RWPE1 (cell line): ENCODE measurements around the gene FOXN4.

Source experiments
- CTCF ChIA-PET: fragments of 350-600 bp; sonication (Branson Sonifier 250); formaldehyde crosslinking; extraction: SDS; loops from one replicate; lab custom pipeline; 2021; lab: Yijun Ruan, JAX
- POLR2A ChIA-PET: fragments of 400-600 bp; formaldehyde crosslinking; extraction: SDS; loops from one replicate; lab custom pipeline; 2020; ENCODE audit warnings: antibody characterized with exemption; ENCODE audit not compliant: low non-redundant PET; lab: Yijun Ruan, JAX
- DNase-seq: peaks from one replicate; pipeline ENCODE4 v3.0.0; 2012; ENCODE audit warnings: low spot score
- H3K27ac ChIP-seq: fragments of 450-650 bp; 2 replicates; pipeline ENCODE4 v1.5.1; 2017
- CTCF ChIP-seq: fragments of 450-650 bp; conservative IDR thresholded peaks from 2 replicates; pipeline ENCODE4 v1.5.1; 2017; ENCODE audit warnings: low read depth, mild to moderate bottlenecking

The FOXN4 gene

GRCh38 chr12:109346920-109347319, 37.8 kb upstream of the FOXN4 start:
- DNase-seq, result no peak
- H3K27ac ChIP-seq, result no peak overlapping the region
- ChIA-PET CTCF (no interaction called here), POLR2A (no interaction called here)
- TF ChIP-seq CTCF, result no peak

GRCh38 chr12:109345428-109345827, 36.3 kb upstream of the FOXN4 start:
- POLR2A ChIA-PET, result no interaction called here
- CTCF ChIA-PET, result no interaction called here
- no peak for TF ChIP-seq CTCF
- no peak for DNase-seq
- H3K27ac ChIP-seq, result no peak overlapping the region

GRCh38 chr12:109343677-109344076, 34.6 kb upstream of the FOXN4 start:
- no peak for DNase-seq
- TF ChIP-seq CTCF, result no peak
- H3K27ac ChIP-seq, result no peak overlapping the region
- POLR2A ChIA-PET, result no interaction called here
- CTCF ChIA-PET, result no interaction called here

- ChIA-PET CTCF (no interaction called here), POLR2A (no interaction called here)
- no peak overlapping the region for H3K27ac ChIP-seq
- no peak for TF ChIP-seq CTCF
- no peak for DNase-seq
Measured at GRCh38 chr12:109336593-109336992, 27.5 kb upstream of the FOXN4 start.

GRCh38 chr12:109334887-109335286, 25.8 kb upstream of the FOXN4 start:
- DNase-seq, result no peak
- no peak for TF ChIP-seq CTCF
- ChIA-PET CTCF (interaction anchor here (0.8 kb wide), 1 partner anchor 32 kb away, joined by 3 read pairs; no protein-coding TSS in a partner anchor), POLR2A (no interaction called here)
- no peak overlapping the region for H3K27ac ChIP-seq

- DNase-seq, result no peak
Measured at GRCh38 chr12:109331301-109331952, 22.3 kb upstream of the FOXN4 start.

More at GRCh38 chr12:109331301-109331952, 22.3 kb upstream of the FOXN4 start:
- no peak overlapping the region for H3K27ac ChIP-seq
- no peak for TF ChIP-seq CTCF
- POLR2A ChIA-PET, result interaction anchor here (0.6 kb wide), 1 partner anchor 1219 kb away, joined by 5 read pairs; no protein-coding TSS in a partner anchor
- CTCF ChIA-PET, result interaction anchor here (0.7 to 1.2 kb wide), 2 partner anchors 34 to 62 kb away, joined by 3 to 4 read pairs; no protein-coding TSS in a partner anchor
